ENCODE data around the gene MRPL36.

Gene MRPL36

DNA sequence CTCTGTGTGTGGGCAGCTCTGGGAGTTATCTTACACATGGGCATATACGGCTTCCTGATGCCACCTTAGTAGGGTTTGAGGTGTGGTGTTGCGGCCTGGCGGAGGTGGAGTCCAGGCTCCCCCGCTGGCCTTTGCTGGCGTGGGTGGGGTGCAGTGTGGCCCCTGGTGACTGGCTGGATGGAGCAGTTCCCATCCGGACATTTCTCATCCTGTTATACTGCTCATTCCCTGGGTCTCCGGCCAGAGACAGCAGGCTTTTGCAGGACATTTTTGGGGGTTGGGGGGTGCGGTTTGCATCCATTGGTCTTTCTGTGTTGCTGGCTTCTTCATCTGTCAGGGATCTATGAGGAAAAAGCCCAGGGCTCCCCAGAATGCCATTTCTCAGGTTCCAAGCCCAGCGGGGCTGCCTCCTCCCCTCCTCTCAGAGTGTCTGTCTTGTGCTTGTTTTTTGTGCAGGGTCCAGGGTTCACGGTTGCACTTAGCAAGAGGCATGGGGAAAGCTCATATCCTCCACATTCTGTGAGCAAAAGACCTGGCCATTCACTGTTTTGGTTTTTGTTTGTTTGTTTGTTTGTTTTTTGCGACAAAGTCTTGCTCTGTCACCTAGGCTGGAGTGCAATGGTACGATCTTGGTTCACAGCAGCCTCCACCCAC, 23.9 kb upstream of the MRPL36 start:
- Histone ChIP-seq H3K36me3 (replicated peaks) (peaks cover 21% of the 10 kb centered on the region), H3K27ac (no peak overlapping the region), H3K27me3 (replicated peaks) (no peaks in the 10 kb centered on the region), H3K4me3 (ENCODE audit: low read depth, low read length) (no peak overlapping the region)
- DNase-seq = no peak
- in situ Hi-C loops (cut with HindIII; ENCODE audit: low pct_ligation_motif_present, low sequenced_read_pairs) = no loop called here
- TF ChIP-seq CTCF (IDR thresholded peaks at IDR 0.05; ENCODE audit: low read depth, low read length, missing control alignments) = no peak

DNA sequence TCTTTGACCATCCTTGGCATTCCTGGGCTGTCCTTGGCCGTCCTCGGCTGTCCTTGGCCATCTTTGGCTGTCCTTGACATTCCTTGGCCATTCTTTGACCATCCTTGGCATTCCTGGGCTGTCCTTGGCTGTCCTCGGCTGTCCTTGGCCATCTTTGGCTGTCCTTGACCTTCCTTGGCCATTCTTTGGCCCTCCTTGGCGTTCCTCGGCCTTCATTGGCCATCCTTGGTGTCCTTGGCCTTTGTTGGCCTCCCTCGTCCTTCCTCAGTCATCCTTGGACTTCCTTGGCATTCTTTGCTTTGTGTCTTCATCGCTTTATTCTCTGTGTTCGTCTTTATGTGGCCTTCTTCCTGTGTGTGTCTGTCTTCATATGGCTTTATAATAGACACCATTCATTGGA, 22.2 kb upstream of the MRPL36 start:
- Histone ChIP-seq H3K4me3 (ENCODE audit: low read depth, low read length) (no peak overlapping the region), H3K36me3 (replicated peaks) (peaks cover 29% of the 10 kb centered on the region), H3K27ac (no peak overlapping the region), H3K27me3 (replicated peaks) (no peaks in the 10 kb centered on the region)
- in situ Hi-C loops (cut with HindIII; ENCODE audit: low pct_ligation_motif_present, low sequenced_read_pairs) = no loop called here
- no peak for DNase-seq
- no peak for TF ChIP-seq CTCF (IDR thresholded peaks at IDR 0.05; ENCODE audit: low read depth, low read length, missing control alignments)

GRCh38 chr5:1820926-1821325, 21.3 kb upstream of the MRPL36 start:
- DNase-seq = no peak
- peaks cover 35% of the 10 kb centered on the region for H3K36me3 ChIP-seq (replicated peaks)

DNA sequence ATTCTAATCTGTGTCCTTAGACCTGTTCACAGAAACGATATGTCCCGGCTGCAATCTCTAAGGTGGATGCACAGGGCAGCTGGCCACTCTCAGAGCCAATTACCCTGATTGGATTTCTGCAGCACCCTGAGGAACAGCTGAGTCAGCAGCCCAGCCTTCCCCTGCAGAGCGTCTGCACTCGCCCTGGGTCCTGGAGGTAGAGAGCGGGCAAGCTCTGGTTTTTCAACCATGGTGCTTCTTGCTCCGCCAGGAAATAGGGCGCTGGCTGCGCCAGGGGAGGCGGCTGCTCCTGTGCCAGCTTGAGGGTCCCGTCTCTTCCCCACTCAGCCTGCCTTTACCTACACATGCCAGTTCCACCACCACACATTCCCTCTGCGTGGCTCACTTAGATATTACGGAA, 20.7 kb upstream of the MRPL36 start:
- Histone ChIP-seq H3K36me3 (replicated peaks) (peaks cover 40% of the 10 kb centered on the region), H3K27me3 (replicated peaks) (no peaks in the 10 kb centered on the region), H3K4me3 (ENCODE audit: low read depth, low read length) (no peak overlapping the region), H3K27ac (no peak overlapping the region)
- no peak for DNase-seq
- in situ Hi-C loops (cut with HindIII; ENCODE audit: low pct_ligation_motif_present, low sequenced_read_pairs) = no loop called here
- TF ChIP-seq CTCF (IDR thresholded peaks at IDR 0.05; ENCODE audit: low read depth, low read length, missing control alignments) = no peak

More at GRCh38 chr5:1820926-1821325, 21.3 kb upstream of the MRPL36 start:
- in situ Hi-C loops (cut with HindIII; ENCODE audit: low pct_ligation_motif_present, low sequenced_read_pairs) = no loop called here
- TF ChIP-seq CTCF (IDR thresholded peaks at IDR 0.05; ENCODE audit: low read depth, low read length, missing control alignments) = no peak
- Histone ChIP-seq H3K27ac (no peak overlapping the region), H3K4me3 (ENCODE audit: low read depth, low read length) (no peak overlapping the region), H3K27me3 (replicated peaks) (no peaks in the 10 kb centered on the region)

- DNase-seq = no peak
- no peak for TF ChIP-seq CTCF (IDR thresholded peaks at IDR 0.05; ENCODE audit: low read depth, low read length, missing control alignments)
- H3K27me3 ChIP-seq (replicated peaks) = no peaks in the 10 kb centered on the region
- no peak overlapping the region for H3K27ac ChIP-seq
- in situ Hi-C loops (cut with HindIII; ENCODE audit: low pct_ligation_motif_present, low sequenced_read_pairs) = no loop called here
- peaks cover 50% of the 10 kb centered on the region for H3K36me3 ChIP-seq (replicated peaks)
- H3K4me3 ChIP-seq (ENCODE audit: low read depth, low read length) = no peak overlapping the region
Measured at GRCh38 chr5:1819458-1819857, 19.8 kb upstream of the MRPL36 start.

- H3K27ac ChIP-seq = no peak overlapping the region
- peaks cover 56% of the 10 kb centered on the region for H3K36me3 ChIP-seq (replicated peaks)
- no peak for TF ChIP-seq CTCF (IDR thresholded peaks at IDR 0.05; ENCODE audit: low read depth, low read length, missing control alignments)
- no peaks in the 10 kb centered on the region for H3K27me3 ChIP-seq (replicated peaks)
- in situ Hi-C loops (cut with HindIII; ENCODE audit: low pct_ligation_motif_present, low sequenced_read_pairs) = no loop called here
- no peak for DNase-seq
- no peak overlapping the region for H3K4me3 ChIP-seq (ENCODE audit: low read depth, low read length)
Measured at GRCh38 chr5:1818784-1819183, 19.1 kb upstream of the MRPL36 start.
